Measurements from ENCODE around the gene SND1.

DNA sequence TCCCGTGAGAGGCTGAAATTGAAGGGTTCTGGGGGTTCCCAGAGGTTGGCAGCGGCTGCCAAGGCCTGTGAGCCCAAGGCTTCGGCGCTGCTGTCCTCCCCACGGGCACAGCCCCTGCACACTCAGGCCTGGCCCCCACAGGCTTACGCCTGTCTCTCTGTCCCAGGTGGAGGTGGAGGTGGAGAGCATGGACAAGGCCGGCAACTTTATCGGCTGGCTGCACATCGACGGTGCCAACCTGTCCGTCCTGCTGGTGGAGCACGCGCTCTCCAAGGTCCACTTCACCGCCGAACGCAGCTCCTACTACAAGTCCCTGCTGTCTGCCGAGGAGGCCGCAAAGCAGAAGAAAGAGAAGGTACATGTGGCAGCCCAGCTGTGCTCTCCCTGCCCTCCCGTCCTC lies 422.3 kb downstream of the SND1 start:
- TF ChIP-seq ATF7 (IDR thresholded peaks at IDR 0.05; ENCODE audit: low read depth), result no peak
- TF ChIP-seq, protein P1, sequence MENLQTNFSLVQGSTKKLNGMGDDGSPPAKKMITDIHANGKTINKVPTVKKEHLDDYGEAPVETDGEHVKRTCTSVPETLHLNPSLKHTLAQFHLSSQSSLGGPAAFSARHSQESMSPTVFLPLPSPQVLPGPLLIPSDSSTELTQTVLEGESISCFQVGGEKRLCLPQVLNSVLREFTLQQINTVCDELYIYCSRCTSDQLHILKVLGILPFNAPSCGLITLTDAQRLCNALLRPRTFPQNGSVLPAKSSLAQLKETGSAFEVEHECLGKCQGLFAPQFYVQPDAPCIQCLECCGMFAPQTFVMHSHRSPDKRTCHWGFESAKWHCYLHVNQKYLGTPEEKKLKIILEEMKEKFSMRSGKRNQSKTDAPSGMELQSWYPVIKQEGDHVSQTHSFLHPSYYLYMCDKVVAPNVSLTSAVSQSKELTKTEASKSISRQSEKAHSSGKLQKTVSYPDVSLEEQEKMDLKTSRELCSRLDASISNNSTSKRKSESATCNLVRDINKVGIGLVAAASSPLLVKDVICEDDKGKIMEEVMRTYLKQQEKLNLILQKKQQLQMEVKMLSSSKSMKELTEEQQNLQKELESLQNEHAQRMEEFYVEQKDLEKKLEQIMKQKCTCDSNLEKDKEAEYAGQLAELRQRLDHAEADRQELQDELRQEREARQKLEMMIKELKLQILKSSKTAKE (IDR thresholded peaks at IDR 0.05; ENCODE audit: low read depth, poor library complexity, severe bottlenecking), result no peak
- TF ChIP-seq, protein P2, sequence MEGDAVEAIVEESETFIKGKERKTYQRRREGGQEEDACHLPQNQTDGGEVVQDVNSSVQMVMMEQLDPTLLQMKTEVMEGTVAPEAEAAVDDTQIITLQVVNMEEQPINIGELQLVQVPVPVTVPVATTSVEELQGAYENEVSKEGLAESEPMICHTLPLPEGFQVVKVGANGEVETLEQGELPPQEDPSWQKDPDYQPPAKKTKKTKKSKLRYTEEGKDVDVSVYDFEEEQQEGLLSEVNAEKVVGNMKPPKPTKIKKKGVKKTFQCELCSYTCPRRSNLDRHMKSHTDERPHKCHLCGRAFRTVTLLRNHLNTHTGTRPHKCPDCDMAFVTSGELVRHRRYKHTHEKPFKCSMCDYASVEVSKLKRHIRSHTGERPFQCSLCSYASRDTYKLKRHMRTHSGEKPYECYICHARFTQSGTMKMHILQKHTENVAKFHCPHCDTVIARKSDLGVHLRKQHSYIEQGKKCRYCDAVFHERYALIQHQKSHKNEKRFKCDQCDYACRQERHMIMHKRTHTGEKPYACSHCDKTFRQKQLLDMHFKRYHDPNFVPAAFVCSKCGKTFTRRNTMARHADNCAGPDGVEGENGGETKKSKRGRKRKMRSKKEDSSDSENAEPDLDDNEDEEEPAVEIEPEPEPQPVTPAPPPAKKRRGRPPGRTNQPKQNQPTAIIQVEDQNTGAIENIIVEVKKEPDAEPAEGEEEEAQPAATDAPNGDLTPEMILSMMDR (IDR thresholded peaks at IDR 0.05 in 2 of 3, conservative IDR thresholded peaks at IDR 0.05 in 1 of 3; ENCODE audit: control insufficient read depth in 2 of 3, extremely low read depth in 1 of 3, insufficient read depth in 1 of 3, low read depth in 3 of 3, low read length in 3 of 3), result no peak
- no peak for TF ChIP-seq POLR2AphosphoS5 (IDR thresholded peaks at IDR 0.05; ENCODE audit: low read length)
- TF ChIP-seq KDM1A (IDR thresholded peaks at IDR 0.05; ENCODE audit: borderline replicate concordance), result no peak
- no peak for TF ChIP-seq SIN3A (IDR thresholded peaks at IDR 0.05; ENCODE audit: low read depth, low read length)

All from GM12878 (cell line).